ENCODE data around the gene HOXB4. TPM values are rescaled to one million over a fixed set of nuclear protein-coding genes. Genes with fewer than 3 reads are reported as not detected.

HOXB4 gene
- total RNA-seq, 1 experiment from 2014 or later, result 0.04 TPM

- TF ChIP-seq ZNF532 (CRISPR knock-in tag; IDR thresholded peaks at IDR 0.05; ENCODE audit: borderline replicate concordance) (no peak), ZSCAN18 (CRISPR knock-in tag; IDR thresholded peaks at IDR 0.05) (no peak), CBFB (CRISPR knock-in tag; IDR thresholded peaks at IDR 0.05; ENCODE audit: low read depth) (no peak), NFYB (CRISPR knock-in tag; conservative IDR thresholded peaks at IDR 0.05; ENCODE audit: low read depth) (no peak)
Measured at GRCh38 chr17:48615047-48615962, 37.2 kb upstream of the HOXB4 start, which contains the start of gene HOXB8 (continued).

- H3K27ac Mint-ChIP-seq, result no peak overlapping the region
- no peaks in the 10 kb centered on the region for H3K9me3 Mint-ChIP-seq
- ATAC-seq, result no peak
- TF ChIP-seq ZNF281 (CRISPR knock-in tag; IDR thresholded peaks at IDR 0.05) (no peak), ERG (CRISPR knock-in tag; IDR thresholded peaks at IDR 0.05) (no peak), SMAD4 (CRISPR knock-in tag; IDR thresholded peaks at IDR 0.05) (no peak), SMAD3 (CRISPR knock-in tag; IDR thresholded peaks at IDR 0.05; ENCODE audit: borderline replicate concordance) (no peak)
- ChIA-PET POLR2A (no interaction called here), CTCF (interaction anchor here (0.6 to 1.4 kb wide), 9 partner anchors 8 to 589 kb away, joined by 3 to 6 read pairs (median 4); no protein-coding TSS in a partner anchor)
- no peaks in the 10 kb centered on the region for H3K36me3 Mint-ChIP-seq
- H3K27me3 Mint-ChIP-seq (ENCODE audit: low read depth), result peaks cover 100% of the 10 kb centered on the region; the same call in 1 of the 2 replicates
- H3K4me3 Mint-ChIP-seq, result no peak overlapping the region; the same call in 1 of the 2 replicates
- H3K4me1 Mint-ChIP-seq, result peaks cover 38% of the 10 kb centered on the region
- DNase-seq (ENCODE audit: low spot score), result no peak
Measured at GRCh38 chr17:48613862-48614694, 35.9 kb upstream of the HOXB4 start.
